Neural cell (in vitro differentiated cells): ENCODE measurements around the gene PARM1. TPM values are rescaled to one million over a fixed set of nuclear protein-coding genes. Genes with fewer than 3 reads are reported as not detected.

Source experiments
- H2AFZ ChIP-seq: fragments of 200-600, 300-800 bp; sonication (generic), shearing (Covaris generic); 2 replicates; pipeline ENCODE4 v1.6.0; 2014; ENCODE audit warnings: low read depth, mild to moderate bottlenecking, antibody characterized with exemption, low read length, moderate library complexity
- H3F3A ChIP-seq: fragments of 200-600 bp; shearing (Covaris generic); 2 replicates; pipeline ENCODE4 v1.6.1; 2016; ENCODE audit warnings: mild to moderate bottlenecking, moderate library complexity, mixed read lengths, antibody characterized with exemption, low read length; ENCODE audit not compliant: insufficient read depth, poor library complexity, severe bottlenecking
- H3K27ac ChIP-seq: fragments of 200-600, 300-800 bp; sonication (generic), shearing (Covaris generic); 2 replicates; pipeline ENCODE4 v1.5.1; 2014; ENCODE audit warnings: mild to moderate bottlenecking, low read length, moderate library complexity
- H3K27me3 ChIP-seq: fragments of 300-800, 200-600 bp; sonication (generic), shearing (Covaris generic); 2 replicates; pipeline ENCODE4 v1.6.0; 2014; ENCODE audit warnings: mild to moderate bottlenecking, low read depth, low read length, moderate library complexity; ENCODE audit not compliant: insufficient read depth
- H3K36me3 ChIP-seq: fragments of 300-800, 200-600 bp; sonication (generic), shearing (Covaris generic); 2 replicates; pipeline ENCODE4 v1.5.1; 2014; ENCODE audit warnings: mild to moderate bottlenecking, antibody characterized with exemption, low read length, moderate library complexity; ENCODE audit not compliant: insufficient read depth
- H3K4me2 ChIP-seq: fragments of 300-800, 200-600 bp; sonication (generic), shearing (Covaris generic); 2 replicates; pipeline ENCODE4 v1.6.0; 2014; ENCODE audit warnings: mild to moderate bottlenecking, low read length
- H3K4me3 ChIP-seq: fragments of 300-800, 200-600 bp; sonication (generic), shearing (Covaris generic); 2 replicates; pipeline ENCODE4 v1.5.1; 2014; ENCODE audit warnings: mild to moderate bottlenecking, low read length, moderate library complexity
- H3K79me2 ChIP-seq: fragments of 200-600 bp; shearing (Covaris generic); replicated peaks from 2 replicates; pipeline ENCODE4 v1.6.0; 2014; ENCODE audit warnings: mild to moderate bottlenecking, low read length, moderate library complexity; ENCODE audit not compliant: insufficient read depth
- H3K9ac ChIP-seq: fragments of 300-800, 200-600 bp; sonication (generic), shearing (Covaris generic); 2 replicates; pipeline ENCODE4 v1.6.1; 2016; ENCODE audit warnings: mild to moderate bottlenecking, low read length, mixed read lengths
- H3K9me2 ChIP-seq: fragments of 200-600 bp; shearing (Covaris generic); 2 replicates; pipeline ENCODE4 v1.6.1; 2016; ENCODE audit warnings: mild to moderate bottlenecking, low read length, mixed read lengths; ENCODE audit not compliant: insufficient read depth
- H3K9me3 ChIP-seq: fragments of 200-600, 300-800 bp; sonication (generic), shearing (Covaris generic); 2 replicates; pipeline ENCODE4 v1.6.1; 2016; ENCODE audit warnings: mild to moderate bottlenecking, mixed run types, low read length, moderate library complexity, mixed read lengths
- H4K20me1 ChIP-seq: fragments of 200-600 bp; shearing (Covaris generic); 2 replicates; pipeline ENCODE4 v1.6.1; 2016; ENCODE audit warnings: mild to moderate bottlenecking, mixed run types; ENCODE audit not compliant: insufficient read depth
- EP300 ChIP-seq: fragments of 450-650 bp; conservative IDR thresholded peaks from 2 replicates; pipeline ENCODE4 v1.6.1; 2014; ENCODE audit warnings: antibody characterized with exemption, mild to moderate bottlenecking, moderate library complexity; ENCODE audit not compliant: poor library complexity, severe bottlenecking
- EZH2 ChIP-seq: fragments of 200-600, 300-800 bp; shearing (Covaris generic), sonication (generic); IDR thresholded peaks from 2 replicates; pipeline ENCODE4 v1.6.1; 2014; ENCODE audit warnings: antibody characterized with exemption, low read length, borderline replicate concordance, mild to moderate bottlenecking; ENCODE audit not compliant: insufficient read depth, poor library complexity, severe bottlenecking
- MXI1 ChIP-seq: fragments of 450-650 bp; conservative IDR thresholded peaks from 2 replicates; pipeline ENCODE4 v1.6.1; 2014; ENCODE audit warnings: antibody characterized with exemption, mild to moderate bottlenecking; ENCODE audit not compliant: poor library complexity, severe bottlenecking
- POLR2AphosphoS5 ChIP-seq: IDR thresholded peaks from 2 replicates; pipeline ENCODE4 v1.6.1; 2012
- RAD21 ChIP-seq: fragments of 450-650 bp; conservative IDR thresholded peaks from 2 replicates; pipeline ENCODE4 v1.6.1; 2014; ENCODE audit warnings: antibody characterized with exemption, mild to moderate bottlenecking, moderate library complexity
- SMC3 ChIP-seq: fragments of 450-650 bp; conservative IDR thresholded peaks from 2 replicates; pipeline ENCODE4 v1.6.1; 2014; ENCODE audit warnings: antibody characterized with exemption, mild to moderate bottlenecking, moderate library complexity; ENCODE audit not compliant: poor library complexity
- TAF1 ChIP-seq: IDR thresholded peaks from 2 replicates; pipeline ENCODE4 v1.6.1; 2012; ENCODE audit warnings: low read depth
- polyA plus RNA-seq: library from polyadenylated mRNA; depleted of rRNA; stranded (reverse); fragments of >200 nt; gene quantifications from 2 replicates; pipeline ENCODE4 v1.2.3, GENCODE V29; 2014
- TF ChIP-seq, protein P1 (sequence below): fragments of 450-650 bp; IDR thresholded peaks from 2 replicates; pipeline ENCODE4 v1.5.1; 2014; ENCODE audit warnings: antibody characterized with exemption, mild to moderate bottlenecking, moderate library complexity; ENCODE audit not compliant: poor library complexity, severe bottlenecking
- TF ChIP-seq, protein P2 (sequence below): IDR thresholded peaks from 2 replicates; pipeline ENCODE4 v1.6.1; 2012; ENCODE audit warnings: borderline replicate concordance

Gene PARM1
- polyA plus RNA-seq, 1 donor from 2014 or later: 1.3 TPM

DNA sequence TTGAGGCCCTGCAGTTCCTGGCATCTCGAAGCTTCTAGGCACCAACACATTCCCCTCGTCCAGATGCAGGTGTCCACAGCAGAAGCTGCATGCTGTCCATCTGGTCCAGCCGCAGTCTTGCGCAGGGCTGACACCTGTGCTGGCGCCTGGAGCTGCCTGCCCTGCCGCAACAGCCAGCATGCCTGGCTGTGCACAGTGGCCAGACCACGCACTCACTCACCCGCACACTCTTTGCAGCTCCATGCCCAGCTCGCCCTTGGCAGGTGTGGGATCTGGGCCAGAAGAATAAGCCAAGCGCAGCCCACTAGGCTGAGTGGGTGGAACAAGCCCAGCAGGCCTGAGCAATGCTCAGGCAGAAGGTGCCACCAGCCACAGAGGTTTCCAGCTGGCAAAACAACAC is 125.6 kb downstream of the PARM1 start:
- Histone ChIP-seq H3K9ac (no peak overlapping the region), H3K27me3 (no peaks in the 10 kb centered on the region), H3K36me3 (no peaks in the 10 kb centered on the region), H3K9me2 (no peaks in the 10 kb centered on the region), H4K20me1 (no peaks in the 10 kb centered on the region), H3K27ac (no peak overlapping the region), H3K4me3 (no peak overlapping the region), H2AFZ (no peak overlapping the region), H3K79me2 (no peaks in the 10 kb centered on the region), H3F3A (no peaks in the 10 kb centered on the region), H3K4me2 (no peak overlapping the region), H3K9me3 (no peaks in the 10 kb centered on the region)
- no peak for TF ChIP-seq SMC3
- TF ChIP-seq POLR2AphosphoS5: no peak
- no peak for TF ChIP-seq MXI1
- no peak for TF ChIP-seq EZH2
- TF ChIP-seq, protein P1, sequence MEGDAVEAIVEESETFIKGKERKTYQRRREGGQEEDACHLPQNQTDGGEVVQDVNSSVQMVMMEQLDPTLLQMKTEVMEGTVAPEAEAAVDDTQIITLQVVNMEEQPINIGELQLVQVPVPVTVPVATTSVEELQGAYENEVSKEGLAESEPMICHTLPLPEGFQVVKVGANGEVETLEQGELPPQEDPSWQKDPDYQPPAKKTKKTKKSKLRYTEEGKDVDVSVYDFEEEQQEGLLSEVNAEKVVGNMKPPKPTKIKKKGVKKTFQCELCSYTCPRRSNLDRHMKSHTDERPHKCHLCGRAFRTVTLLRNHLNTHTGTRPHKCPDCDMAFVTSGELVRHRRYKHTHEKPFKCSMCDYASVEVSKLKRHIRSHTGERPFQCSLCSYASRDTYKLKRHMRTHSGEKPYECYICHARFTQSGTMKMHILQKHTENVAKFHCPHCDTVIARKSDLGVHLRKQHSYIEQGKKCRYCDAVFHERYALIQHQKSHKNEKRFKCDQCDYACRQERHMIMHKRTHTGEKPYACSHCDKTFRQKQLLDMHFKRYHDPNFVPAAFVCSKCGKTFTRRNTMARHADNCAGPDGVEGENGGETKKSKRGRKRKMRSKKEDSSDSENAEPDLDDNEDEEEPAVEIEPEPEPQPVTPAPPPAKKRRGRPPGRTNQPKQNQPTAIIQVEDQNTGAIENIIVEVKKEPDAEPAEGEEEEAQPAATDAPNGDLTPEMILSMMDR: no peak
- TF ChIP-seq TAF1: no peak
- TF ChIP-seq, protein P2, sequence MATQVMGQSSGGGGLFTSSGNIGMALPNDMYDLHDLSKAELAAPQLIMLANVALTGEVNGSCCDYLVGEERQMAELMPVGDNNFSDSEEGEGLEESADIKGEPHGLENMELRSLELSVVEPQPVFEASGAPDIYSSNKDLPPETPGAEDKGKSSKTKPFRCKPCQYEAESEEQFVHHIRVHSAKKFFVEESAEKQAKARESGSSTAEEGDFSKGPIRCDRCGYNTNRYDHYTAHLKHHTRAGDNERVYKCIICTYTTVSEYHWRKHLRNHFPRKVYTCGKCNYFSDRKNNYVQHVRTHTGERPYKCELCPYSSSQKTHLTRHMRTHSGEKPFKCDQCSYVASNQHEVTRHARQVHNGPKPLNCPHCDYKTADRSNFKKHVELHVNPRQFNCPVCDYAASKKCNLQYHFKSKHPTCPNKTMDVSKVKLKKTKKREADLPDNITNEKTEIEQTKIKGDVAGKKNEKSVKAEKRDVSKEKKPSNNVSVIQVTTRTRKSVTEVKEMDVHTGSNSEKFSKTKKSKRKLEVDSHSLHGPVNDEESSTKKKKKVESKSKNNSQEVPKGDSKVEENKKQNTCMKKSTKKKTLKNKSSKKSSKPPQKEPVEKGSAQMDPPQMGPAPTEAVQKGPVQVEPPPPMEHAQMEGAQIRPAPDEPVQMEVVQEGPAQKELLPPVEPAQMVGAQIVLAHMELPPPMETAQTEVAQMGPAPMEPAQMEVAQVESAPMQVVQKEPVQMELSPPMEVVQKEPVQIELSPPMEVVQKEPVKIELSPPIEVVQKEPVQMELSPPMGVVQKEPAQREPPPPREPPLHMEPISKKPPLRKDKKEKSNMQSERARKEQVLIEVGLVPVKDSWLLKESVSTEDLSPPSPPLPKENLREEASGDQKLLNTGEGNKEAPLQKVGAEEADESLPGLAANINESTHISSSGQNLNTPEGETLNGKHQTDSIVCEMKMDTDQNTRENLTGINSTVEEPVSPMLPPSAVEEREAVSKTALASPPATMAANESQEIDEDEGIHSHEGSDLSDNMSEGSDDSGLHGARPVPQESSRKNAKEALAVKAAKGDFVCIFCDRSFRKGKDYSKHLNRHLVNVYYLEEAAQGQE: no peak
- TF ChIP-seq RAD21: no peak
- no peak for TF ChIP-seq EP300

DNA sequence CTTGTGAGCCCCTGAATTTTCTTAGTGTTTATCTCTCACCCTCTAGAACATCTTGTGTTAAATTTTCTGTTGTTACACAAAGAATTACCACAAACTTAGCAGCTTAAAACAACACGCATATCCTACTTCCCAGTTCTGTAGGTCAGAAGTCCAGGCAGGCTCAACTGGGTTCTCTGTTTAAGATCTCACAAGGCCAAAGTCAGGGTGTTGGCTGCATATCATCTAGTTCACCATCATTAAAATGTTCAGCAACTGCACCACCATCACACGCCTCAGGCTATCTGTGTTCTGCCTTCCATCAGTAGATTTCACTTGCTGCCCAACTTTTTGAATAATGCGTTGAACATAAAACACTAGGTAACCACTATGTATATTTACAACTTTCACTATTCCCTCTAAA is 130.5 kb downstream of the PARM1 start:
- H3K9ac ChIP-seq: no peak overlapping the region
- H3K27ac ChIP-seq: no peak overlapping the region
- no peak overlapping the region for H2AFZ ChIP-seq
- no peak overlapping the region for H3K4me2 ChIP-seq
- no peaks in the 10 kb centered on the region for H4K20me1 ChIP-seq
- TF ChIP-seq TAF1 (no peak), SMC3 (no peak), RAD21 (no peak), EZH2 (no peak), EP300 (no peak), POLR2AphosphoS5 (no peak), MXI1 (no peak)
- TF ChIP-seq, protein P2: no peak
- TF ChIP-seq, protein P1: no peak
- H3K36me3 ChIP-seq: no peaks in the 10 kb centered on the region
- no peaks in the 10 kb centered on the region for H3K79me2 ChIP-seq
- H3K27me3 ChIP-seq: no peaks in the 10 kb centered on the region
- no peaks in the 10 kb centered on the region for H3K9me3 ChIP-seq
- H3K4me3 ChIP-seq: no peak overlapping the region
- H3F3A ChIP-seq: no peaks in the 10 kb centered on the region
- H3K9me2 ChIP-seq: no peaks in the 10 kb centered on the region
